ENCODE data around the gene PNPO.
"Not testable (repeated sequence)": the region's sequence is repeated elsewhere in the genome, so short reads cannot be mapped to it uniquely, and the experiment has no call there.

PNPO gene

DNA sequence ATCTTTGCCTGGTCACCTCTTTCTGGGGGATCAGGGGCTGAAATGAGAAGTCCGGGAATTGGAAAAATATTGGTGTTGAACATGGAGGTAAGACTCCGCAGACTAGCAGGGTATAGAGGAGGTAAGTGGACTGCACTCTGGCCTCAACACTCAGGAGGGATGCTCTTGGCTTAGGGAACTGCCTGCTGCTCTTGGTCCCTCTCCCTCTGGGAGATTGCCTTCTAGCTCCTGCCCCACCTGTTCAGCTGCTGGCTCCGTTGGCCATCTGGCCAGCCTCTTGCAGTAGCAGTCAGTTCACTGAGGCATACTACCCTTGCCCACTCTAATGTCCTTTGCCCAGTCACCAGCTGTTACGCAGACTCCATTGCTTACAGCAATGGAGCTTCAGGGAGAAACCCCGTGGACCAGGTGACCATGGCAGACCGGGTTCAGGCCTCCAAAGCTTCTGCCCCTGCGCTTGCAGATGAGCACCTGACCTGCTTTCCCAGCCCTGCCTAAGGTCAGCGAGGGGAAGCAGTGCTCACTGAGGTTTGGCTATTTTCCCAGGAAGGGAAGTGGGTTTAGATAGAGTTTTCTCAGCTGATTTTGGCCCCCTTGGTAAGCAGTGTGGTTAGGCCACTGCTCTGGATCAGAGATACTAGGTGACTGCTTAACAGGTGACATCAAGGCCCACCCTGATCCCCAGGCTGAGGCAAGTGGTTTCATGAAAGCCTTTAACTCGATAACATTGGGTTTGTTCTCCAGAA, 41.4 kb downstream of the PNPO start:
- TF ChIP-seq, protein P1, sequence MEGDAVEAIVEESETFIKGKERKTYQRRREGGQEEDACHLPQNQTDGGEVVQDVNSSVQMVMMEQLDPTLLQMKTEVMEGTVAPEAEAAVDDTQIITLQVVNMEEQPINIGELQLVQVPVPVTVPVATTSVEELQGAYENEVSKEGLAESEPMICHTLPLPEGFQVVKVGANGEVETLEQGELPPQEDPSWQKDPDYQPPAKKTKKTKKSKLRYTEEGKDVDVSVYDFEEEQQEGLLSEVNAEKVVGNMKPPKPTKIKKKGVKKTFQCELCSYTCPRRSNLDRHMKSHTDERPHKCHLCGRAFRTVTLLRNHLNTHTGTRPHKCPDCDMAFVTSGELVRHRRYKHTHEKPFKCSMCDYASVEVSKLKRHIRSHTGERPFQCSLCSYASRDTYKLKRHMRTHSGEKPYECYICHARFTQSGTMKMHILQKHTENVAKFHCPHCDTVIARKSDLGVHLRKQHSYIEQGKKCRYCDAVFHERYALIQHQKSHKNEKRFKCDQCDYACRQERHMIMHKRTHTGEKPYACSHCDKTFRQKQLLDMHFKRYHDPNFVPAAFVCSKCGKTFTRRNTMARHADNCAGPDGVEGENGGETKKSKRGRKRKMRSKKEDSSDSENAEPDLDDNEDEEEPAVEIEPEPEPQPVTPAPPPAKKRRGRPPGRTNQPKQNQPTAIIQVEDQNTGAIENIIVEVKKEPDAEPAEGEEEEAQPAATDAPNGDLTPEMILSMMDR (IDR thresholded peaks at IDR 0.05; ENCODE audit: low read depth, low read length), result no peak
- DNase-seq, result peak; percentile 84
- Histone ChIP-seq H3K36me3 (peaks cover 75% of the 10 kb centered on the region), H3K27me3 (ENCODE audit: insufficient read depth, low read depth, severe bottlenecking) (no peaks in the 10 kb centered on the region), H3K9me3 (ENCODE audit: severe bottlenecking) (no peaks in the 10 kb centered on the region), H3K4me3 (ENCODE audit: low read depth, low read length) (no peak overlapping the region), H3K27ac (peak overlapping the region; percentile 64)

DNA sequence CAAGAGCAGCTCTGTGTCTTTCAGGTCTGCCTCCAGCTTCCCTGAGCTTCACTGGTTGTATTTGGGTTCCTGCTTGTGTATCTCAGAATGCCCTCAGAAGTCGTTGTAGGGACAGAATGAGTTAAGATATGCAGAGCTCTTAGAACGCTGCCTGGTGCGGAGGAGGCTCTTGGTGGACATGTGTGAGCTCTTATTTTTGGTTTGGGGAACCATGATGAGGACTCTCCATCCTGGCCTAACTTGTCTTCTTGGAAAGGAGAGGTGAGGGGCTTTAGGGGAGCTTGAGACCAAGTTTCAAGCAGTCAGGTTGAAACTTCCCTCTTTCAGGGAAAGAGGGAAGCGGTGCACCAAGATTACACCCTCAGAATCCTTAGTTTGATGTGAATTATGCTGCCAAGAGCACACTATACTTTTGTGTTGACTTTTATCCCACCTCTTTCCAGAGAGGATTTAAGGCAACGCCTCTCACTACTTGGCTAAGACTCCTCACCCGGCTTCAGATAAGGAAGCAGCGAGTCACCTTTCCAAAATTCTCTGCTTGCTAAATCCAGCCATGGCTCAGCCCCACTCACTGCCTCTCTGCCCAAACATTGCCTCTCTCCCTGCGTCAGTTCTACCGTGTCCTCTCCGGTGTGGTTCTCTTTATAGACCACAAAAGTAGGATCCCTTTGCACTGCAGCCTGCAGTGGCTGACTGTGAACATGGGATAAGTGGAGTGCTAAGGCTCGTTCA, 42.3 kb downstream of the PNPO start:
- H3K4me3 ChIP-seq (ENCODE audit: low read depth, low read length), result no peak overlapping the region
- H3K36me3 ChIP-seq, result peaks cover 67% of the 10 kb centered on the region
- no peaks in the 10 kb centered on the region for H3K27me3 ChIP-seq (ENCODE audit: insufficient read depth, low read depth, severe bottlenecking)
- H3K9me3 ChIP-seq (ENCODE audit: severe bottlenecking), result no peaks in the 10 kb centered on the region
- peak overlapping the region; percentile 64 for H3K27ac ChIP-seq
- no peak for DNase-seq
- TF ChIP-seq, protein P1 (IDR thresholded peaks at IDR 0.05; ENCODE audit: low read depth, low read length), result no peak

- Histone ChIP-seq H3K27me3 (ENCODE audit: insufficient read depth, low read depth, severe bottlenecking) (no peaks in the 10 kb centered on the region), H3K9me3 (ENCODE audit: severe bottlenecking) (no peaks in the 10 kb centered on the region), H3K4me3 (ENCODE audit: low read depth, low read length) (no peak overlapping the region), H3K27ac (no peak overlapping the region), H3K36me3 (peaks cover 38% of the 10 kb centered on the region)
- TF ChIP-seq, protein P1 (IDR thresholded peaks at IDR 0.05; ENCODE audit: low read depth, low read length), result no peak
- DNase-seq, result no peak
Measured at GRCh38 chr17:47986520-47986919, 45.1 kb downstream of the PNPO start.

DNA sequence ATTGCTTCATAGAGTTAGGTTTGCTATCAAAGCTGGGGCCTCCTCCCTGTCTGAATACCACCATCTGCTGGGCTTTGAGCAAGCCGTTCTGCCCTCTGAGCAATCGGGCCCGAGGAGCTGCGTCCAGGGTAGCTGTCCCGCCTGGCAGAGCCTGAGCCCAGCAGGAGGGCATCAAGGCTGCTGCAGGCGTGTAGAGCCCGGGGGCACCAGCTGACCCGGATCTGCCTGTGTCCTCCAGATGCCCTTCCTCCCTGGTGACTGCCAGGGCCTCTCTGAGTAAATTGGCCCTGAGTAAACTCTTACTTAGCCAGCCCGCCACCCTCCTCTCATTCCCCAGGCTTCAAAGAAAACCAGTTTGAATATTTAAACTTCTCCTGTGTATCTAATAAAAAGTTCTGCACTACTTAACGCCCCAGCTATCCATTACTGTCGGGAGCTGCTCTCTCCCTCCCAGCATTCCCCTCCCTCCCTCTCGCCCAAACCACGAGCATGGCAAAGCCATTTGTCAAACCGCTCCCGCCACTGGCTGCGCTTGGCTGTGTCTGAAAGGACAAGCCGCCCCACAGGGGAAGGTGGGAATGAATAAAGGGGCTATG, 46.0 kb downstream of the PNPO start:
- DNase-seq, result peak; percentile 37
- Histone ChIP-seq H3K36me3 (peaks cover 30% of the 10 kb centered on the region), H3K27ac (peak overlapping the region; percentile 12; the same call in 1 of the 2 replicates), H3K27me3 (ENCODE audit: insufficient read depth, low read depth, severe bottlenecking) (no peaks in the 10 kb centered on the region), H3K9me3 (ENCODE audit: severe bottlenecking) (no peaks in the 10 kb centered on the region), H3K4me3 (ENCODE audit: low read depth, low read length) (no peak overlapping the region)
- TF ChIP-seq, protein P1 (IDR thresholded peaks at IDR 0.05; ENCODE audit: low read depth, low read length), result no peak

DNA sequence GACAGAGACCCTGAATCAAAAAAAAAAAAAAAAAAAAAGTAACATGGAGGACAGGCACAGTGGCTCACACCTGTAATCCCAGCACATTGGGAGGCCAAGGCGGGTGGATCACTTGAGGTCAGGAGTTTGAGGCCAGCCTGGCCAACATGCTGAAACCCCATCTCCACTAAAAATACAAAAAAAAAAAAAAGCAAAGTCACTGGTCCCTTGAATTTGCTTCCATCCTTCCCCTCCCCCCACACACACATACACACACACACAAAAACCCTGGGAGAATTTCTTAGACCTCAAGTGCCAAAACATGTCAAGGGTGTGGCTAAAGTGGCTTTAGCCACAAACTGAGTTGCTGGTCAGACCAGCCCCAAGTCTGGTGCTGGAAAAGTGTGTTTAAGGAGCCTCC, 47.1 kb downstream of the PNPO start:
- H3K27ac ChIP-seq, result peak overlapping the region; percentile 56
- DNase-seq; H3K4me3 ChIP-seq (ENCODE audit: low read depth, low read length); H3K27me3 ChIP-seq (ENCODE audit: insufficient read depth, low read depth, severe bottlenecking); H3K9me3 ChIP-seq (ENCODE audit: severe bottlenecking): not testable (repeated sequence)
- peaks cover 21% of the 10 kb centered on the region for H3K36me3 ChIP-seq

DNA sequence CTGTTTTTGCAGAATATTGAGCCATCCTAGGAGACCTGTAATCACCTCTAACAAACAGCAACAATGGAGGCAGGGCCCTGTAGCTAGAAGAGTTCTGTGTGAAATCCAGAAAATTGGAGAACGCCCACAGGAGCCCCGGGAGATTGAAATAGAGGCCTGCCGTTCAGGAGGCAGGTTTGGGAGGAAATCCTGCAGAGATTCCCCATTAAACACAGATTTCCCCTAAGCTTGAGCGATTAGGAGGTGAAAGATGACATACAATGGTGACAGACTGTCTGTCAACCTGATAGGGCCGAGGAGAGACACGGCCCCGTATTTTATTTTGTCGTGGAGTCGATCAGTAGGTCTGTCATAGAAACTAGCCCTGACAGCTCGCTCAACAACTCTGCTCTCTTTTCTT, 47.8 kb downstream of the PNPO start:
- DNase-seq, result no peak
- Histone ChIP-seq H3K4me3 (ENCODE audit: low read depth, low read length) (no peak overlapping the region), H3K36me3 (peaks cover 14% of the 10 kb centered on the region), H3K27me3 (ENCODE audit: insufficient read depth, low read depth, severe bottlenecking) (no peaks in the 10 kb centered on the region), H3K9me3 (ENCODE audit: severe bottlenecking) (no peaks in the 10 kb centered on the region), H3K27ac (peak overlapping the region; percentile 56)
- TF ChIP-seq, protein P1 (IDR thresholded peaks at IDR 0.05; ENCODE audit: low read depth, low read length), result no peak
